ENCODE data around the gene CDK2AP2. TPM values are rescaled to one million over a fixed set of nuclear protein-coding genes. Genes with fewer than 3 reads are reported as not detected.

Gene CDK2AP2
- total and polyA plus RNA-seq, 10 of the 15 experiments (the other 5 are each of a cell fraction or from before 2014, with no cell fraction given), result 8.0 to 177 (median 40.9) TPM

- FAIRE-seq, result peak; percentile 78
- no peak for TF ChIP-seq MYB (IDR thresholded peaks at IDR 0.05; ENCODE audit: borderline replicate concordance, low read depth, low read length)
- TF ChIP-seq HCFC1 (IDR thresholded peaks at IDR 0.05; ENCODE audit: low read length), result peak; percentile 56; the same call in 1 of the 2 replicates
- TF ChIP-seq SMAD5 (IDR thresholded peaks at IDR 0.05; ENCODE audit: low read depth), result no peak
- peak; percentile 78 for TF ChIP-seq NKRF (conservative IDR thresholded peaks at IDR 0.05)
- peak; percentile 45 to 76 (median 64) for TF ChIP-seq CTCF (IDR thresholded peaks at IDR 0.05 in 2 of 3, conservative IDR thresholded peaks at IDR 0.05 in 1 of 3; ENCODE audit: control insufficient read depth in 2 of 3, extremely low read depth in 1 of 3, insufficient read depth in 1 of 3, low read depth in 3 of 3, low read length in 3 of 3)
- no peak for TF ChIP-seq ZNF24 (IDR thresholded peaks at IDR 0.05)
- peak; percentile 6; the same call in 1 of the 2 replicates for TF ChIP-seq NRF1 (conservative IDR thresholded peaks at IDR 0.05; ENCODE audit: low read depth, low read length)
- TF ChIP-seq CREB1 (IDR thresholded peaks at IDR 0.05; ENCODE audit: low read depth), result peak; percentile 82
- TF ChIP-seq SRF (IDR thresholded peaks at IDR 0.05; ENCODE audit: low read depth in 2 of 2, low read length in 2 of 2), result peak; percentile 89 to 98
- peak; percentile 100 for TF ChIP-seq MLLT1 (IDR thresholded peaks at IDR 0.05)
- TF ChIP-seq BACH1 (IDR thresholded peaks at IDR 0.05; ENCODE audit: borderline replicate concordance), result peak; percentile 31; the same call in 1 of the 2 replicates
- peak; percentile 23 for TF ChIP-seq USF1 (IDR thresholded peaks at IDR 0.05; ENCODE audit: borderline replicate concordance, extremely low read length, insufficient read depth, low read depth, low read length)
- no peak for TF ChIP-seq SPI1 (IDR thresholded peaks at IDR 0.05; ENCODE audit: borderline replicate concordance, insufficient read depth, low read depth, low read length)
- TF ChIP-seq RAD21 (IDR thresholded peaks at IDR 0.05; ENCODE audit: insufficient read depth, low read depth, low read length), result peak; percentile 65
- TF ChIP-seq TBL1XR1 (IDR thresholded peaks at IDR 0.05; ENCODE audit: low read depth, low read length), result peak; percentile 63; the same call in 1 of the 2 replicates
- TF ChIP-seq RFX5 (IDR thresholded peaks at IDR 0.05; ENCODE audit: low read depth, low read length), result no peak
Measured at GRCh38 chr11:67468759-67469507, 39.0 kb downstream of the CDK2AP2 start, which contains the start of gene TMEM134. TMEM134 (minus strand) TSS chr11:67469251; CDS start chr11:67469192, 59 bp downstream.

More at GRCh38 chr11:67468759-67469507, 39.0 kb downstream of the CDK2AP2 start, which contains the start of gene TMEM134:
- ChIA-PET SMC1A (ENCODE audit: uncharacterized antibody, unreplicated experiment) (interaction anchor here (0.5 to 5.2 kb wide), 13 partner anchors 9 to 146 kb away, joined by 3 to 46 read pairs (median 5); partner anchors contain the start of genes AIP, PITPNM1, PPP1CA and RAD9A), CTCF (interaction anchor here (0.7 to 5.1 kb wide), 18 partner anchors 10 to 180 kb away, joined by 3 to 36 read pairs (median 4); partner anchors contain the start of genes AIP and PPP1CA), RAD21 (ENCODE audit: unreplicated experiment) (interaction anchor here (0.6 to 5.5 kb wide), 18 partner anchors 11 to 123 kb away, joined by 3 to 72 read pairs (median 4); partner anchors contain the start of genes AIP, CDK2AP2, PITPNM1 and POLD4), POLR2A (interaction anchor here (1.0 to 8.1 kb wide), 19 partner anchors 10 to 132 kb away, joined by 3 to 78 read pairs (median 6); partner anchors contain the start of genes AIP, PITPNM1, PPP1CA and PTPRCAP)
- Histone ChIP-seq H3K9ac (ENCODE audit: control insufficient read depth, insufficient read depth, low read length) (peak within 1 kb of the TSS; percentile 85), H3K4me3 (peak within 1 kb of the TSS; percentile 86), H3K9me3 (replicated peaks; ENCODE audit: control insufficient read depth, insufficient read depth, low read length) (no peaks in the 10 kb centered on the region), H4K20me1 (ENCODE audit: control insufficient read depth, insufficient read depth) (no peaks in the 10 kb centered on the region), H3K27ac (ENCODE audit: control insufficient read depth, insufficient read depth) (peak within 1 kb of the TSS; percentile 78), H2AFZ (ENCODE audit: control insufficient read depth, low read depth, low read length) (peak within 1 kb of the TSS; percentile 90), H3K4me1 (ENCODE audit: control insufficient read depth, insufficient read depth, low read length) (peaks cover 35% of the 10 kb centered on the region), H3K36me3 (ENCODE audit: control insufficient read depth in 2 of 2, insufficient read depth in 2 of 2, low read length in 1 of 2) (no peaks in the 10 kb centered on the region), H3K27me3 (replicated peaks in 1 of 2; ENCODE audit: control insufficient read depth in 2 of 2, insufficient read depth in 2 of 2, low read length in 1 of 2) (no peaks in the 10 kb centered on the region), H3K79me2 (ENCODE audit: control insufficient read depth, insufficient read depth, low read length) (peaks cover 14% of the 10 kb centered on the region), H3K4me2 (ENCODE audit: control insufficient read depth, insufficient read depth) (peak within 1 kb of the TSS; percentile 98)
- BruUV-seq (replicated peaks), result no TSS peak
- DNase-seq (ENCODE audit: low read depth, low spot score) (peak; percentile 57), ATAC-seq (peak; percentile 83)
- intact Hi-C loops (cut with micrococcal nuclease; ENCODE audit: unreplicated experiment) (loop anchor here (2.0 kb wide), 2 partner anchors 32 to 68 kb away; partner anchors contain the start of genes PPP1CA and PTPRCAP), in situ Hi-C loops (cut with MboI) (no loop called here)
- 1% methylated on average over 38 of the region's 76 CpGs for WGBS (ENCODE audit: insufficient coverage, insufficient replicate concordance, low lambda C conversion rate, missing lambda C conversion rate)

Data from GM12878 (cell line).